KOPT-K1 (cell line): ENCODE measurements around the gene HTR3C.
"Not testable (repeated sequence)": the region's sequence is repeated elsewhere in the genome, so short reads cannot be mapped to it uniquely, and the experiment has no call there.

Experiments used
- H3K27ac ChIP-seq: fragments of 200-600 bp; sonication (generic); 2 replicates; pipeline ENCODE4 v1.5.1; 2016; ENCODE audit warnings: antibody characterized with exemption, mild to moderate bottlenecking, low read depth, low read length; ENCODE audit not compliant: poor library complexity, severe bottlenecking
- H3K36me3 ChIP-seq: fragments of 200-600 bp; sonication (generic); 2 replicates; pipeline ENCODE4 v1.5.1; 2017; ENCODE audit warnings: antibody characterized with exemption, mild to moderate bottlenecking, low read length, moderate library complexity; ENCODE audit not compliant: insufficient read depth
- H3K9me3 ChIP-seq: fragments of 200-600 bp; sonication (generic); 2 replicates; pipeline ENCODE4 v1.5.1; 2017; ENCODE audit warnings: antibody characterized with exemption, low read length, mild to moderate bottlenecking; ENCODE audit not compliant: insufficient read depth, poor library complexity, severe bottlenecking

HTR3C gene

DNA sequence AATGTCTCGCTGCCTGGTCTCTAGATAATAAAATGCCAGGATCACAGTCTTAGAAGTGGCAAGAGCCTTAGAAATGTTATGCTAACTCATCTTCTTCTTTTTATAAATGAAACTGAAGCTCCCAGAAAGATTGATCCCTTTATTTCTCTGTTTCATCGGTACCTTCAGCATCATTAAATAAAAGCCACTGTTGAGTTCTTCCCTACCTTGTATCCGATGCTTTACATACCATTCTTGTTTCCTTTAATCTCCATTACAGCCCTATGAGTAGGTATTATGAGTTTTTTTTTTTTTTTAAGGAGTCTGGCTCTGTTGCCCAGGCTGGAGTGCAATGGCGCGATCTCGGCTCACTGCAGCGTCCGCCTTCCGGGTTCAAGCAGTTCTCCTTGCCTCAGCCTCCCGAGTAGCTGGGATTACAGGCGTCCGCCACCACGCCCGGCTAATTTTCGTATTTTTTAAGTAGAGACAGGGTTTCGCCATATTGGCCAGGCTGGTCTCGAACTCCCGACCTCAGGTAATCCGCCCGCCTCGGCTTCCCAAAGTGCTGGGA, 34.3 kb upstream of the HTR3C start:
- Histone ChIP-seq H3K27ac (no peak overlapping the region), H3K36me3 (0 out of 2 replicates have a peak, but pooled peaks cover 2% of the 10 kb centered on the region), H3K9me3 (no peaks in the 10 kb centered on the region)

DNA sequence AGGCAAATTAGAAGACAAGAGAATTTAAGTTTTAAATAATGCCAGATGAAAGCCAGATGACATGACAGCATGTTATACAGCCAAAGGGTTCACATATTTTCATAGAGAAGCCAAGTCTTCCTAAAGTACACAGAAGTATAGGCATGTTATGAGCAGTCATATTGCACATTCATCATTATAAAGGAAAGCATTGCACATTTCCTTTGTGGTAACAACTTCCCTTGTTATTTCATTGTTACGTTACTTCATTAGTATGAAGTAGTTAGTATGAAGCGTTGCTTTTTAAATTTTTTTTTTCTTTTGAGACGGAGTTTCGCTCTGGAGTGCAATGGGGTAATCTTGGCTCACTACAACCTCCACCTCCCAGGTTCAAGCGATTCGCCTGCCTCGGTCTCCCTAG, 30.5 kb upstream of the HTR3C start:
- H3K27ac ChIP-seq = no peak overlapping the region
- no peaks in the 10 kb centered on the region for H3K36me3 ChIP-seq
- no peaks in the 10 kb centered on the region for H3K9me3 ChIP-seq

DNA sequence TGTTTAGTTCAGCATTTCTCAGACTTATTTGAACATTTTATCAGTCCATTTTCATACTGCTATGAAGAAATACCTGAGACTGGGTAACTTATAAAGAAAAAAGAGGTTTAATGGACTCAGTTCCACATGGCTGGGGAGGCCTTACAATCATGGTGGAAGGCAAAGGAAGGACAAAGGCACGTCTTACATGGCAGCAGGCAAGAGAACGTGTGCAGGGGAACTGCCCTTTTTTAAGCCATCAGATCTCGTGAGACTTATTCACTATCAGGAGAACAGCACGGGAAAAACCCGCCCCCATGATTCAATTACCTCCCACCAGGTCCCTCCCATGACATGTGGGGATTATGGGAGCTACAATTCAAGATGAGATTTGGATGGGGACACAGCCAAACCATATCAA, 27.6 kb upstream of the HTR3C start:
- H3K36me3 ChIP-seq, H3K9me3 ChIP-seq, H3K27ac ChIP-seq: not testable (repeated sequence)

DNA sequence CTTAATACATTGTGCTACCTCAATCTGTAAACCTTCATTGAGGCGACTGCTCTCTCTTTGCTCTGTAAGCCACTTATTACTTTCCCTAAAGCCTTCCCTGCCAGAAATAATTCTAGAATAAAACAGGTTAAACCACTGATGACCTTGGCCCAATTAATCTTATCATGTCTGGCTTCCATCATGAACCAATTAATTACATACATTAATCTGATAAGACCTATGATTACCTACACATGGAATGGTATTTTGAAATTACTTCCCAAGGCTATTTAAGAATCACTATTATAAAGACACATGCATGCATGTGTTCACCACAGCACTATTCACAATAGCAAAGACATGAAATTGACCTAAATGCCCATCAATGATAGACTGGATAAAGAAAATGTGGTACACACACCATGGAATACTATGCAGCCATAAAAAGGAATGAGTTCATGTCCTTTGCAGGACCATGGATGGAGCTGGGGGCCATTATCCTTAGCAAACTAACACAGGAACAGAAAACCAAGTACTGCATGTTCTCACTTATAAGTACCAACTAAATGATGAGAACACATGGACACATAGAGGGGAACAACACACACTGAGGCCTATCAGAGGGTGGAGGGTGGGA, 24.5 kb upstream of the HTR3C start:
- H3K9me3 ChIP-seq, H3K36me3 ChIP-seq, H3K27ac ChIP-seq: not testable (repeated sequence)

DNA sequence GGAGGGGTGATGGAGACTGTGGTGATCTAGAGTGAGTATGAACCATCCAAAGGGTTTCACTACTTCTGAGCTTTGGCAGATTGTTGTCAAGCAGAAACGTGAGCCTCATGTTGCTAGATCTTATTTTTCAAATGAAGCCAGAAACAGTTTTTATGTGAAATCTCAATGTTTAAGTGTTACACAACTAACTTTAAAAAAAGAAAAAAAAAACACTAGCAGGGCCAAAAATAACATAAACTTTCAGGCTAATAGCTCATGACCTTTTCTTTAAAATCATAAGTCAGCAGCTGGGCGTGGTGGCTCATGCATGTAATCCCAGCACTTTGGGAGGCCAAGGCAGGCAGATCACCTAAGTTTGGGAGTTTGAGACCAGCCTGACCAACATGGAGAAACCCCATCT, 23.4 kb upstream of the HTR3C start:
- Histone ChIP-seq H3K36me3 (no peaks in the 10 kb centered on the region), H3K9me3 (no peaks in the 10 kb centered on the region), H3K27ac (no peak overlapping the region)

DNA sequence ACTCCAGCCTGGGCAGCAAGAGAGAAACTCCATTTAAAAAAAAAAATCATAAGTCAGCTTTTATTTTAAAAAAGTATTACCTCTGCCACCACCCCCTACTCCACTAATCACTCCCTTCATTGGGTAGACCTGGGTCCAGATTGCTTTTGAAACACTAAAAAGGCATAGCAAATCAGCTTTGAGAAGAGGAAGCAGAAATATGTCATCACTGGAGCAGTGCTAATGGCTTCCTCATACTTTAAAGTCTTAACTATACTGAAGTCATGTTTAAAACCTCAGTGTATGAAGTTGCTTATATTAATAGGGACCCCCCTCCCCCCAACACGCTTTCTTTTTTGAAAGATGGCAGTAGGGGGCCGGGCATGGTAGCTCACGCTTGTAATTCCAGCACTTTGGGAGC, 22.3 kb upstream of the HTR3C start:
- H3K9me3 ChIP-seq = no peaks in the 10 kb centered on the region
- H3K27ac ChIP-seq = no peak overlapping the region
- no peaks in the 10 kb centered on the region for H3K36me3 ChIP-seq

DNA sequence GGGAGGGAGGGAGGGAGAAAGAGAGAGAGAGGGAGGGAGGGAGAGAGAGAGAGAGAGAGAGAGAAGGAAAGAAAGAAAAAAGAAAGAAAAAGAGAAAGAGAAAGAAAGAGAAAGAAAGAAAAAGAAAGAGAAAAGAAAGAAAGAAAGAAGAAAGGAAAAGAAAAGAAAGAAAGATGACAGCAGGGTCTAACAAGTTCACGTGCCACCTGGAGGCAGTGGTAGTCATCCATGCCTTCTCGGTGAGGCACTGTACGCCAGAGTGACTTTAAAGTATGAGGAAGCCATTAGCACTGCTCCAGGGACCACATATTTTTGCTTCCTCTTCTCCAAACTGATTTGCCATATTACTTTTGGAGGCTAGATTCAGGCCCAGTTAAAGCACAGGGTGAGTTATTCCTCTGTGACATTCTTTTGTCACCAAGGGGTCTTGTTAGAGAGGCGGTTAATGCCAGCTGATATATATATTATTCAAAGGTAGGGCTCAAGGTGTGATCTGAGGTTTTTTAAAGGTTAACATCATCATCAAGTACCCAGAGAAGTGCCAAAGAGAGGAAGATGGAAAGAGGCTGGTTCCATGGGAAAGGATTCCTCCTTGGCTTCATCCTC, 21.6 kb upstream of the HTR3C start, which contains the start of gene HTR3D:
TSS of gene HTR3D (plus strand) at position 556 of the 606 bp plus-strand sequence. CDS start at position 556, 0 bp downstream.
- H3K27ac ChIP-seq = no peak within 1 kb of the TSS
- H3K9me3 ChIP-seq = no peaks in the 10 kb centered on the region
- no peaks in the 10 kb centered on the region for H3K36me3 ChIP-seq

DNA sequence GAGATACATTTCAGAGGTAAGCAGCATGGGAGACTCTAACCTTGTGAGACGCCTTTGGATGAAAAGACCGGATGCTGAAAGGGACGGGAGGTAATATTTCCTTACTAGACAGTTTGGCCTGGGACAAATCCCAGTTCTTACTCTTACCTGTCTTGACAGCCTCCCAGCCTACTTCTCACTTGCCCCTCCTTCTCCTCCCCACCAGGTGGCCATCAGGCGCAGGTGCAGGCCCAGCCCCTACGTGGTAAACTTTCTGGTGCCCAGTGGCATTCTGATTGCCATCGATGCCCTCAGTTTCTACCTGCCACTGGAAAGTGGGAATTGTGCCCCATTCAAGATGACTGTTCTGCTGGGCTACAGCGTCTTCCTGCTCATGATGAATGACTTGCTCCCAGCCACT, 15.0 kb upstream of the HTR3C start:
- H3K9me3 ChIP-seq = no peaks in the 10 kb centered on the region
- H3K36me3 ChIP-seq = no peaks in the 10 kb centered on the region
- H3K27ac ChIP-seq = no peak overlapping the region

DNA sequence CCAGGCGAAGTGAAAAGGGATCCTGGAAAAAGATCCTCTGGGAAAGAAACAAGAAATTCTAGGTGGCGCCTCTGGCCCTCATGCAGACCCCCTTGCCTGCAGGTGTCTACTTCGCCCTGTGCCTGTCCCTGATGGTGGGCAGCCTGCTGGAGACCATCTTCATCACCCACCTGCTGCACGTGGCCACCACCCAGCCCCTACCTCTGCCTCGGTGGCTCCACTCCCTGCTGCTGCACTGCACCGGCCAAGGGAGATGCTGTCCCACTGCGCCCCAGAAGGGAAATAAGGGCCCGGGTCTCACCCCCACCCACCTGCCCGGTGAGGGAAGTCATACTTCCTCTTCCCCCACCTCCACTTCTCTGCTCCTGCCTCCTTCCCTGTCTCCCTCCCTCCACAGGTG, 14.5 kb upstream of the HTR3C start:
- not testable (repeated sequence) for H3K9me3 ChIP-seq, H3K27ac ChIP-seq, H3K36me3 ChIP-seq

DNA sequence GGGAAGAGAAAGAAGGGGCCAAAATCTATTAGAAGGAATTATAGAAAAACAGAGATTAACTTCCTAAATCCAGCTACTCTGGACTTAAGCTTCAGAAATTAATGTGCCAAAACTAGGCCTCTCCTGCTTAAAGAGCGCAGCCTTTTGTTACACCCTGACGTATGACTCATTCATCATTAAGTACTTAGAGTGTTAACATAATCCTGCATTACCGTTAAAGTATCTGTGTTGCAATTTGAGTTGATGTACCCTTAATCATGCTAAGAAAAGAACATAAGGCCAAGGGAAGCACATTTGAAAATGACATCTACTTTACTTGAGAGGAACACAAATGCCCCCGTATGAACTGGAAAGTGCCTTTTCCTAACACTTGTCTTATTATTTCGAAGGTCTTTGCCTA, 13.4 kb upstream of the HTR3C start:
- no peaks in the 10 kb centered on the region for H3K36me3 ChIP-seq
- H3K27ac ChIP-seq = no peak overlapping the region
- H3K9me3 ChIP-seq = no peaks in the 10 kb centered on the region

DNA sequence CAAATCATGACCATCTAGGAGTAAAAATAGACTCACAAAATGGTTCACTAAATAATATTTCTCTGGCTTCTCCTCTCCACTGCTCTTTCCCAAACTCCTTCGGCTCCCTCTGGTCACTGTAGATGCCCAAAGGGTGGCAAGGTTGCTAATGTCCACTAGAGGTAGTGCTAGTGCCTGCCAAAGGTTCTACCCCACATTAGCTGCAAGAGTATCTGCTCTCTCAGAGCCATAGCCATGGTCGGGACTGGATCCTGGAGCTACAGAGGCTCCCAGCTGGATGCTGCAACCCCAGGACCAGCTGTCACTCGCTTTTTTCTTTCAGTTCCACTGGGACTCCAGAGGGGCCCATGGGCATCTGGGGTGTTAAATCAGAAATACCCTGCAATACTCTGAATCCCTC, 12.8 kb upstream of the HTR3C start:
- H3K27ac ChIP-seq = no peak overlapping the region
- no peaks in the 10 kb centered on the region for H3K9me3 ChIP-seq
- no peaks in the 10 kb centered on the region for H3K36me3 ChIP-seq

DNA sequence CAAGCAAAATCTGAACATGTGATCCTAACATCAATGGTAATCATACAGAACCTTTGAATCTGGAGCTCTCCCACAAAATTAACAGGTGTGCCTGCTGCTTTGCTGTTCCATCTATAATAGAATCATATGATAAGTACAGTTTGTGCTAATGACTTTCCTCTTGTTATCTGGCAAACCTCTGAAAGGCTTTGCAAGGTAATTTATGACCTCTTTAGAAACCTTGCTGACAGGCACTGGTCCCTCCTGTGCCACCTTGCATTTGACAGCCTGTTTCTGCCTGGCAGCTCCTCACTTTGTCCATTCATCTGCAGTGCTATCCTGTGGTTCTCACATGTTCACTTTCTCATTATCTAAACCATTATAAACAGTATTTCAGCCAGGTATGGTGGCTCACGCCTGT, 10.2 kb upstream of the HTR3C start:
- H3K9me3 ChIP-seq = no peaks in the 10 kb centered on the region
- H3K36me3 ChIP-seq = no peaks in the 10 kb centered on the region
- no peak overlapping the region for H3K27ac ChIP-seq

DNA sequence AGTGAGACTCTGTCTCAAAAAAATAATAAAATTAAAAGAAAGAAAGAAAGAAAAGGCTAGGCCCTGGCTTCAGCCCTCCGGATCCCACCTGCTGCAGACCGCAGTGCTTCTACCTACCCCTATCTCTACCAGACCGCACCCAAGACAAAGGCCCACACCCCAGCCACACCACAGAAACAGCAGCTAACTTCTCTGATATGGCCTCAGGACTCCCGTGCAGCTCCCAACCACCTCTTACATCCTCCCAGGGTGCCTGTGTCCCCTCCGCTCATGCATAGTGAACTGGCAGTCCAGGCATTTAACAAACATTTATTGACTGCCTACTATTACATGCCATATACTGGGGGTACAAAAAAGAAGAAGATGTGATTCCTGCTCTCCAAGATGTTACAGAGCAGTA, 6.9 kb upstream of the HTR3C start:
- Histone ChIP-seq H3K36me3 (no peaks in the 10 kb centered on the region), H3K27ac (no peak overlapping the region), H3K9me3 (no peaks in the 10 kb centered on the region)

DNA sequence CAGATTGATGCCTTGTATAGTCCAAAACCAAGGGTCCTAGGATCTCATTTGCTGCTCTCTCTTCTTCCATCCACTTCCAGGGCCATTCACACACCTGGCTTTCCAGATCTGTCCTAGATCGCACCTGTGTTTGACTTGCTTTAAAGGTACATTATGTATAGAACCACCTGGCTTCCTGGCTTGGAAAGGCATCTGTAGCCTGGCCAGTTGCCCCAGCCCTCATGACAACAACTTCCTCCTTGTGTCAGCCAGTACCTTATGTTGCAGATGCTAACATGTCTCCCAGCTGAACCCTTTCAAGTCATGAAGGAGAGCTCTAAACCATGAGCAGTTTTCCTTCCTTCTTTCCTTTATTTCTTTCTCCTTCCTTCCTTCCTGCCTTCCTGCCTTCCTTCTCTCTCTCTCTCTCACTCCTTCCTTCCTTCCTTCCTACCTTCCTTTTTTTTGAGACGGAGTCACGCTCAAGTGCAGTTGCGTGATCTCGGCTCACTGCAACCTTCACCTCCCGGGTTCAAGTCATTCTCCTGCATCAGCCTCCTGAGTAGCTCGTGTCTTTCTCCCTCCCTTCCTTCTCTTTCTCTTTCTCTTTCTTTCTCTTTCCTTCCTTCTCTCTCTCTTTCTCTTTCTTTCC, 2.5 kb upstream of the HTR3C start:
- no peak overlapping the region for H3K27ac ChIP-seq
- no peaks in the 10 kb centered on the region for H3K9me3 ChIP-seq
- no peaks in the 10 kb centered on the region for H3K36me3 ChIP-seq

DNA sequence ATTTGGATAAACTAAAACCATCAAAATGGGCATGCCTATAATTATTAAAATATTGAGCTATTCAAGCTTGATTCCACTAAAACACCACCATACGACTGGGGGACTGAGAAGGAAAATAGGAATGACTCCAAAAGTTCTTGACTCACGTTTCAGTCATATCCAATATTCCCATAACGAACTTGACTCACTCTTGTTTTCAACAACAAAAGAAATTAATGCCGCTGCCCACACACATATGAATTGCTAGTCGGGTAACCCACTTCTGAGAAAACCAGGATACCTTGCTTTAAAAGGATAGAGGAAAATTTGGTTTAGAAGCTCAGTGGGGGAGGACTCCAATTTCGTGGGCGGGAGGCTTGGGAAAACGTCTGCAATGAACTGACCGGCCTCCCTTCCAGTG, 5.2 kb downstream of the HTR3C start:
- no peaks in the 10 kb centered on the region for H3K9me3 ChIP-seq
- no peak overlapping the region for H3K27ac ChIP-seq
- no peaks in the 10 kb centered on the region for H3K36me3 ChIP-seq

DNA sequence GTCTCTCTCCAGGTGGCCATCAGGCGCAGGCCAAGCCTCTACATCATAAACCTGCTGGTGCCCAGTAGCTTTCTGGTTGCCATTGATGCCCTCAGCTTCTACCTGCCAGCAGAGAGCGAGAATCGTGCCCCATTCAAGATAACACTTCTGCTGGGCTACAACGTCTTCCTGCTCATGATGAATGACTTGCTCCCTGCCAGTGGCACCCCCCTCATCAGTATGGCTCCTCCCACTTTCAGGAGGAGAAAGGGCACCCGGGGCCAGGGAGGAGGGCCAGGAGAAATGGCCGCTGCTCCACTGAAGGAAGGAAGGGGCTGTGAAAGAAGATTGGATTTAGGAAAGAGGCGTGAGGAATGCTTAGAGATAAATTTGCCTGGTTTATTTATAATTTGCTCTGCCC, 6.6 kb downstream of the HTR3C start:
- Histone ChIP-seq H3K27ac (no peak overlapping the region), H3K36me3 (no peaks in the 10 kb centered on the region), H3K9me3 (no peaks in the 10 kb centered on the region)
